SKM-1 (cell line): ENCODE measurements around the gene GPN3.
"Not testable (repeated sequence)": the region's sequence is repeated elsewhere in the genome, so short reads cannot be mapped to it uniquely, and the experiment has no call there.

Experiments used
- DNase-seq: peaks from one replicate; lab custom pipeline; 2025; ENCODE audit not compliant: unreplicated experiment; lab: John Stamatoyannopoulos, UW

The GPN3 gene

GRCh38 chr12:110449799-110450497 lies 18.1 kb downstream of the GPN3 start, which contains the start of gene ARPC3:
Gene ARPC3, minus strand, starts transcription at chr12:110450337. Its CDS starts 77 bp downstream, at chr12:110450260.
- peak; percentile 45 for DNase-seq

- DNase-seq, result no peak
Measured at GRCh38 chr12:110444455-110444854, 23.6 kb downstream of the GPN3 start.

GRCh38 chr12:110436231-110436630 lies 31.8 kb downstream of the GPN3 start:
- no peak for DNase-seq

- DNase-seq, result no peak
Measured at GRCh38 chr12:110431957-110432587, 36.0 kb downstream of the GPN3 start.

DNA sequence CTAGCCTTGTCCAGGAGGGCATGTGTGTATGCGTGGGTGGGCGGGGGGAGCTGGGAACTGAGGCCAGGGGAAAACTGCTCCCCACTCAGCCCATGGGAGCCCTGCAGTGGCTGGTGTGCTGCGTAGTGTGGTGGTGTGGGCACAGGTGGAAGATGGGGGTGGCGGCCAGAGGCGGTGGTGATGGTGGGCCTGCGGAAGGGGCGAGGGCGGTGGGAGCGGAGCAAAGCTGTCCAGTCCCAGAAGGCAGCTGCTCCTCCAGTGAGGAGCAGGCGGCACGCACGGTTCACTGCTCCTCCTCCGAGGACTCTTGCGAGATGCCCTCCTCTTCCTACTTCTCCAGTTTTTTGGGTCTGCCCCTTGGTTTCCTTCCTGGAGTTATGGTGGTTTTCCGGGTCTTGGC lies 38.4 kb downstream of the GPN3 start:
- not testable (repeated sequence) for DNase-seq

DNA sequence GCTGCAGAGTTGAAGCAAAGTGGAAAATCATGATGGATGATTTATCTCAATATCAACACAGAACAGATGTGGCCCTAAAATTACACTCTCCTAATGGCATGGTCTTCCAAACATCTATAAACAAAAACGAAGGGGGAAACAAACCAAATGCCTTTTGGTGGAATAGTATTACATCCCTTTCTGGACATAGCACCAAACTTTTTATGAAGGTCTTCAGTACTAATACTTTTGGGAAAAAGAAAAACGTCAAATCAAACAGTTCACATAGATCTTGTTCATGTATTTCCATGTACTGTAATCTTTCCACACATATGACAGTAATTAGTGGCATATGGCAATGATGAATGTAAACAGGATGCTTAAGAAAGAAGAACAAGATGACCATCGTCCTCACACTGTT lies 41.7 kb downstream of the GPN3 start:
- no peak for DNase-seq

GRCh38 chr12:110424237-110424636 lies 43.8 kb downstream of the GPN3 start:
- DNase-seq, result no peak

GRCh38 chr12:110421701-110422100 lies 46.4 kb downstream of the GPN3 start:
- DNase-seq, result no peak

- DNase-seq, result no peak
Measured at GRCh38 chr12:110421159-110421661, 46.8 kb downstream of the GPN3 start.

- not testable (repeated sequence) for DNase-seq
Measured at GRCh38 chr12:110420644-110421043, 47.4 kb downstream of the GPN3 start.

- DNase-seq, result not testable (repeated sequence)
Measured at GRCh38 chr12:110417113-110417512, 50.9 kb downstream of the GPN3 start.

GRCh38 chr12:110410086-110410485 lies 58.0 kb downstream of the GPN3 start:
- DNase-seq, result not testable (repeated sequence)

GRCh38 chr12:110405126-110405662 lies 62.9 kb downstream of the GPN3 start:
- DNase-seq, result not testable (repeated sequence)

- peak; percentile 35 for DNase-seq
Measured at GRCh38 chr12:110403976-110404682, 63.9 kb downstream of the GPN3 start.

DNA sequence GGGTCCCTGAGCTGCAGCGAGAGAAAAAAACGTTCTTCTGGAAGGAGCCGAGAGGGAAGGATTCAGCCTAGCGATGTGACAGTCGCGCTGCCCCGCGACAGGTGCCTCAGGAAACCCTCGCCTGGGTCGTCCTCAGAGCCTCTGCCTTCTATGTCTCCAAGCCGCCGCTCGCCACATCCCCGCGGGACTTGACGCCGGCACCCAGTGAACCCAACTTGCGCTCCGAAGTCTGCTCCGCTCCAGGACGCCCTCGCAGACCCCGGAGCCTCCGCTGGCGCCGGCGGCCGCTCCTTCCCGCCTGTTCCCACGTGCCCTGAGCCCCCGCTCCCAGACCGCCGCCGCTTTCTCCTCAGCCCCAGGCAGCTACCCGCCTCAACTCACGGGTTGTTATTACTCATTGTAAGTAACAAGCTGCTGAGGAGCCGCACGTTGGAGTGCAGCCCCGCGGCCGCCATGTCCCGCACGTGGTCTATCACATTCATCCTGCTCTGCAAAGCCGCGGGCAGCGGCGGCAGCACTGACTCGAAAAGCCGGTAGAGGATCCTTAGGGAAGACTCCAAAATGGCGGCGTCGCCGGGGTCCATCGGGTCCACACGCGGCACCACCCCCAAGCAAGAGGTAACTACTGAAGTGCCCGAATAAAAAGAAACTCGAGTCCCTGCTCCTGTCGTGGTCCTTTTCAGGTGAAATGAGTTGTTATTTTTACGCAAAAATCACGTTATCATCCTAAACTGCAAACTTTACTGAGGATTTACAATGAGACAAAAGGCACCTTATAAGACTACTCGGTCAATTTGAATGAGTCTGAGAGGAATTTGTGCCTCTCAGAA lies 64.7 kb downstream of the GPN3 start, which contains the start of gene ANAPC7:
ANAPC7 (minus strand) TSS at position 563 of the 830 bp plus-strand sequence; CDS start at position 482, 81 bp downstream.
- peak; percentile 34 for DNase-seq
